ENCODE data around the gene TMEM259. TPM values are rescaled to one million over a fixed set of nuclear protein-coding genes. Genes with fewer than 3 reads are reported as not detected.
A peak's percentile ranks its signal among the peaks of the same experiment; 100 is the strongest.

The TMEM259 gene
- total and polyA plus RNA-seq, 9 of the 15 experiments (the other 6 are each of a cell fraction or from before 2014, with no cell fraction given), result 0.52 to 231 (median 63.6) TPM

DNA sequence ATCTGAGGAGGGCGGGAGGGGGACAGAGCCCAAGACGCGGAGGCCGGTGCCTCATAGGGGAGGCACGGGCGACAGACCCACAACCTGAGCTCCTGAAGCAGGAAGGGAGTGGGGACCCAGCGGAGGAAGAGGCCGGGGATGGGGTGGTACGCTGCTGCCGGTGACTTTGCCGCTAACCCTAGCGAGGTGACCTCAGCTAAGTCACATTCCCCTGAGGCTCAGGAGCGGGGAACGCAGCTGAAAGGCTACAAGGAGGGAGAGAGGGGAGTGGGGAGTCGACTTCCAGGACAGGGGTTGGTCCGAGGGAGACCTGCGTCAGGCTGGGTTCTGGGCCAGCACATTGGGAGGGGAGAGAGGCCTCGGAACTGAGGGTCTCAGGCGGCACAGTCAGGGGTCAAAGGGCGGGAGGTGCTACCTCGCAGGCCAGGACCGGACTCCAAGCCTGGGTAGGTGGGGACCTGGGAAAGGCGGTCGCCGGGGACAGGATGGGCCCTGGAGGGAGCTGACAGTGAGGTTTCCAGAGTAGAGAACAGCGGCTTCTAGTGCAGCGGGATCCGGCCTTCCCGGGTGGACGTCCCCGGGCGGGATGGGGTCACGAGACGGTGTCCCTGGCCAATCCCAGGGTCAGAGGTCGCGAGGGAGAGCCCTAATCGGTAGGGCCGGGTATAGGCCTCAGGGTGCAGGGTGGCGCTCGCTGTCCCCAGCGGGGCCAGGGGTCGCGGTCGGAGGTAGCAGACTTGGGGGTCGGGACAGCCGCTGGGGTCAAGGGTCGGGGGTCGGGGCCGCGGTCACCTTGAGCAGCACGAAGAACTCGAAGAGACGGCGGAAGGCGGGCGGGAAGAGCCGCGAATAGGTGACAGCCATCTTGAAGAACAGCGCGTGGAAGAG is 699 bp downstream of the TMEM259 start (continued):
- TF ChIP-seq, protein P1, sequence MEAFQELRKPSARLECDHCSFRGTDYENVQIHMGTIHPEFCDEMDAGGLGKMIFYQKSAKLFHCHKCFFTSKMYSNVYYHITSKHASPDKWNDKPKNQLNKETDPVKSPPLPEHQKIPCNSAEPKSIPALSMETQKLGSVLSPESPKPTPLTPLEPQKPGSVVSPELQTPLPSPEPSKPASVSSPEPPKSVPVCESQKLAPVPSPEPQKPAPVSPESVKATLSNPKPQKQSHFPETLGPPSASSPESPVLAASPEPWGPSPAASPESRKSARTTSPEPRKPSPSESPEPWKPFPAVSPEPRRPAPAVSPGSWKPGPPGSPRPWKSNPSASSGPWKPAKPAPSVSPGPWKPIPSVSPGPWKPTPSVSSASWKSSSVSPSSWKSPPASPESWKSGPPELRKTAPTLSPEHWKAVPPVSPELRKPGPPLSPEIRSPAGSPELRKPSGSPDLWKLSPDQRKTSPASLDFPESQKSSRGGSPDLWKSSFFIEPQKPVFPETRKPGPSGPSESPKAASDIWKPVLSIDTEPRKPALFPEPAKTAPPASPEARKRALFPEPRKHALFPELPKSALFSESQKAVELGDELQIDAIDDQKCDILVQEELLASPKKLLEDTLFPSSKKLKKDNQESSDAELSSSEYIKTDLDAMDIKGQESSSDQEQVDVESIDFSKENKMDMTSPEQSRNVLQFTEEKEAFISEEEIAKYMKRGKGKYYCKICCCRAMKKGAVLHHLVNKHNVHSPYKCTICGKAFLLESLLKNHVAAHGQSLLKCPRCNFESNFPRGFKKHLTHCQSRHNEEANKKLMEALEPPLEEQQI (IDR thresholded peaks at IDR 0.05), result no peak
- no peak for TF ChIP-seq FOXJ3 (CRISPR knock-in tag; IDR thresholded peaks at IDR 0.05)
- TF ChIP-seq, protein P2, sequence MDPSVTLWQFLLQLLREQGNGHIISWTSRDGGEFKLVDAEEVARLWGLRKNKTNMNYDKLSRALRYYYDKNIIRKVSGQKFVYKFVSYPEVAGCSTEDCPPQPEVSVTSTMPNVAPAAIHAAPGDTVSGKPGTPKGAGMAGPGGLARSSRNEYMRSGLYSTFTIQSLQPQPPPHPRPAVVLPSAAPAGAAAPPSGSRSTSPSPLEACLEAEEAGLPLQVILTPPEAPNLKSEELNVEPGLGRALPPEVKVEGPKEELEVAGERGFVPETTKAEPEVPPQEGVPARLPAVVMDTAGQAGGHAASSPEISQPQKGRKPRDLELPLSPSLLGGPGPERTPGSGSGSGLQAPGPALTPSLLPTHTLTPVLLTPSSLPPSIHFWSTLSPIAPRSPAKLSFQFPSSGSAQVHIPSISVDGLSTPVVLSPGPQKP (CRISPR knock-in tag; IDR thresholded peaks at IDR 0.05), result no peak
- TF ChIP-seq CBFB (CRISPR knock-in tag; IDR thresholded peaks at IDR 0.05), result peak; percentile 27; the same call in 1 of the 2 replicates
- TF ChIP-seq, protein P3, sequence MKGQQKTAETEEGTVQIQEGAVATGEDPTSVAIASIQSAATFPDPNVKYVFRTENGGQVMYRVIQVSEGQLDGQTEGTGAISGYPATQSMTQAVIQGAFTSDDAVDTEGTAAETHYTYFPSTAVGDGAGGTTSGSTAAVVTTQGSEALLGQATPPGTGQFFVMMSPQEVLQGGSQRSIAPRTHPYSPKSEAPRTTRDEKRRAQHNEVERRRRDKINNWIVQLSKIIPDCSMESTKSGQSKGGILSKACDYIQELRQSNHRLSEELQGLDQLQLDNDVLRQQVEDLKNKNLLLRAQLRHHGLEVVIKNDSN (CRISPR knock-in tag; IDR thresholded peaks at IDR 0.05), result peak; percentile 24; the same call in 1 of the 2 replicates
- TF ChIP-seq NONO (IDR thresholded peaks at IDR 0.05; ENCODE audit: low read depth in 2 of 2, low read length in 1 of 2), result no peak
- TF ChIP-seq, protein P4, sequence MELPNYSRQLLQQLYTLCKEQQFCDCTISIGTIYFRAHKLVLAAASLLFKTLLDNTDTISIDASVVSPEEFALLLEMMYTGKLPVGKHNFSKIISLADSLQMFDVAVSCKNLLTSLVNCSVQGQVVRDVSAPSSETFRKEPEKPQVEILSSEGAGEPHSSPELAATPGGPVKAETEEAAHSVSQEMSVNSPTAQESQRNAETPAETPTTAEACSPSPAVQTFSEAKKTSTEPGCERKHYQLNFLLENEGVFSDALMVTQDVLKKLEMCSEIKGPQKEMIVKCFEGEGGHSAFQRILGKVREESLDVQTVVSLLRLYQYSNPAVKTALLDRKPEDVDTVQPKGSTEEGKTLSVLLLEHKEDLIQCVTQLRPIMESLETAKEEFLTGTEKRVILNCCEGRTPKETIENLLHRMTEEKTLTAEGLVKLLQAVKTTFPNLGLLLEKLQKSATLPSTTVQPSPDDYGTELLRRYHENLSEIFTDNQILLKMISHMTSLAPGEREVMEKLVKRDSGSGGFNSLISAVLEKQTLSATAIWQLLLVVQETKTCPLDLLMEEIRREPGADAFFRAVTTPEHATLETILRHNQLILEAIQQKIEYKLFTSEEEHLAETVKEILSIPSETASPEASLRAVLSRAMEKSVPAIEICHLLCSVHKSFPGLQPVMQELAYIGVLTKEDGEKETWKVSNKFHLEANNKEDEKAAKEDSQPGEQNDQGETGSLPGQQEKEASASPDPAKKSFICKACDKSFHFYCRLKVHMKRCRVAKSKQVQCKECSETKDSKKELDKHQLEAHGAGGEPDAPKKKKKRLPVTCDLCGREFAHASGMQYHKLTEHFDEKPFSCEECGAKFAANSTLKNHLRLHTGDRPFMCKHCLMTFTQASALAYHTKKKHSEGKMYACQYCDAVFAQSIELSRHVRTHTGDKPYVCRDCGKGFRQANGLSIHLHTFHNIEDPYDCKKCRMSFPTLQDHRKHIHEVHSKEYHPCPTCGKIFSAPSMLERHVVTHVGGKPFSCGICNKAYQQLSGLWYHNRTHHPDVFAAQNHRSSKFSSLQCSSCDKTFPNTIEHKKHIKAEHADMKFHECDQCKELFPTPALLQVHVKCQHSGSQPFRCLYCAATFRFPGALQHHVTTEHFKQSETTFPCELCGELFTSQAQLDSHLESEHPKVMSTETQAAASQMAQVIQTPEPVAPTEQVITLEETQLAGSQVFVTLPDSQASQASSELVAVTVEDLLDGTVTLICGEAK (IDR thresholded peaks at IDR 0.05), result 0 out of 2 replicates have a peak, but pooled peaks have one; percentile 8
- TF ChIP-seq, protein P4 (CRISPR knock-in tag; IDR thresholded peaks at IDR 0.05), result no peak
- TF ChIP-seq, protein P5, sequence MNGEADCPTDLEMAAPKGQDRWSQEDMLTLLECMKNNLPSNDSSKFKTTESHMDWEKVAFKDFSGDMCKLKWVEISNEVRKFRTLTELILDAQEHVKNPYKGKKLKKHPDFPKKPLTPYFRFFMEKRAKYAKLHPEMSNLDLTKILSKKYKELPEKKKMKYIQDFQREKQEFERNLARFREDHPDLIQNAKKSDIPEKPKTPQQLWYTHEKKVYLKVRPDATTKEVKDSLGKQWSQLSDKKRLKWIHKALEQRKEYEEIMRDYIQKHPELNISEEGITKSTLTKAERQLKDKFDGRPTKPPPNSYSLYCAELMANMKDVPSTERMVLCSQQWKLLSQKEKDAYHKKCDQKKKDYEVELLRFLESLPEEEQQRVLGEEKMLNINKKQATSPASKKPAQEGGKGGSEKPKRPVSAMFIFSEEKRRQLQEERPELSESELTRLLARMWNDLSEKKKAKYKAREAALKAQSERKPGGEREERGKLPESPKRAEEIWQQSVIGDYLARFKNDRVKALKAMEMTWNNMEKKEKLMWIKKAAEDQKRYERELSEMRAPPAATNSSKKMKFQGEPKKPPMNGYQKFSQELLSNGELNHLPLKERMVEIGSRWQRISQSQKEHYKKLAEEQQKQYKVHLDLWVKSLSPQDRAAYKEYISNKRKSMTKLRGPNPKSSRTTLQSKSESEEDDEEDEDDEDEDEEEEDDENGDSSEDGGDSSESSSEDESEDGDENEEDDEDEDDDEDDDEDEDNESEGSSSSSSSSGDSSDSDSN (IDR thresholded peaks at IDR 0.05; ENCODE audit: borderline replicate concordance in 1 of 2, low read depth in 2 of 2, low read length in 2 of 2), result 0 out of 4 replicates have a peak, but pooled peaks of 1 of the 2 experiments have one; percentile 29
